GM18508 (cell line): Measurements from ENCODE around the gene PRDM5.
"Not testable (repeated sequence)": the region's sequence is repeated elsewhere in the genome, so short reads cannot be mapped to it uniquely, and the experiment has no call there.

Experiments
- ATAC-seq: cut with Tn5 transposase; IDR thresholded peaks from one replicate; pipeline ENCODE4 v1.9.1; 2021; ENCODE audit warnings: moderate number of reproducible peaks; ENCODE audit not compliant: insufficient read depth, unreplicated experiment

The PRDM5 gene

GRCh38 chr4:120672076-120672475, 250.4 kb downstream of the PRDM5 start:
- ATAC-seq = no peak

GRCh38 chr4:120671538-120671937, 251.0 kb downstream of the PRDM5 start:
- no peak for ATAC-seq

GRCh38 chr4:120667102-120667501, 255.4 kb downstream of the PRDM5 start:
- ATAC-seq = no peak

GRCh38 chr4:120664851-120665250, 257.7 kb downstream of the PRDM5 start:
- no peak for ATAC-seq

- no peak for ATAC-seq
Observed at GRCh38 chr4:120659616-120660170, 262.8 kb downstream of the PRDM5 start.

- no peak for ATAC-seq
Observed at GRCh38 chr4:120658772-120659171, 263.8 kb downstream of the PRDM5 start.

GRCh38 chr4:120653804-120654573, 268.5 kb downstream of the PRDM5 start:
- no peak for ATAC-seq

GRCh38 chr4:120648336-120648735, 274.2 kb downstream of the PRDM5 start:
- ATAC-seq = not testable (repeated sequence)
